ENCODE results near the gene CCRL2. TPM values are rescaled to one million over a fixed set of nuclear protein-coding genes. Genes with fewer than 3 reads are reported as not detected.

Gene CCRL2
- total and polyA plus RNA-seq, 2 of the 4 experiments (the other 2 are of a cell fraction) = 0.29 to 0.36 TPM

GRCh38 chr3:46453526-46454208, 46.6 kb downstream of the CCRL2 start:
- H2BK120ac ChIP-seq (ENCODE audit: low read depth, low read length) = no peak overlapping the region
- no peak overlapping the region for H3K27ac ChIP-seq (ENCODE audit: insufficient read depth, low read length)
- no peaks in the 10 kb centered on the region for H3K9me1 ChIP-seq (ENCODE audit: insufficient read depth, low read length)
- no peak overlapping the region for H2BK15ac ChIP-seq (ENCODE audit: low read depth, low read length)
- no peak overlapping the region for H2BK20ac ChIP-seq (ENCODE audit: low read depth, low read length)
- H3K23ac ChIP-seq (ENCODE audit: low read depth, low read length) = no peak overlapping the region
- no peak overlapping the region for H2BK5ac ChIP-seq (ENCODE audit: low read depth, low read length, poor library complexity, severe bottlenecking)
- no peak overlapping the region for H3K4ac ChIP-seq (ENCODE audit: low read depth, low read length)
- H2AK5ac ChIP-seq (ENCODE audit: low read depth, low read length) = no peak overlapping the region
- no peaks in the 10 kb centered on the region for H3K79me1 ChIP-seq (ENCODE audit: low read depth in 1 of 2, low read length in 2 of 2)
- in situ Hi-C loops (cut with MboI; ENCODE audit: low sequenced_read_pairs) = no loop called here
- ATAC-seq (ENCODE audit: low read depth) = no peak
- intact Hi-C loops (cut with micrococcal nuclease) = no loop called here
- H2AK9ac ChIP-seq (replicated peaks; ENCODE audit: low read depth, low read length, poor library complexity) = no peak overlapping the region
- BruUV-seq (replicated peaks) = no TSS peak
- H4K5ac ChIP-seq (ENCODE audit: low read depth, low read length) = no peak overlapping the region
- H3K9me3 ChIP-seq (ENCODE audit: control insufficient read depth, insufficient read depth, low read length) = no peaks in the 10 kb centered on the region
- POLR2A ChIA-PET (ENCODE audit: unreplicated experiment) = no interaction called here
- no peaks in the 10 kb centered on the region for H3K36me3 ChIP-seq (ENCODE audit: control insufficient read depth, insufficient read depth, low read length)
- DNase-seq = no peak
- H3K14ac ChIP-seq (replicated peaks; ENCODE audit: low read depth, low read length) = no peak overlapping the region
- H4K20me1 ChIP-seq (ENCODE audit: insufficient read depth, low read length) = no peaks in the 10 kb centered on the region
- H2AFZ ChIP-seq (replicated peaks; ENCODE audit: low read length, poor library complexity) = no peak overlapping the region
- H3K18ac ChIP-seq (ENCODE audit: low read depth, low read length) = no peak overlapping the region
- H4K8ac ChIP-seq (ENCODE audit: low read depth in 2 of 2, low read length in 2 of 2) = no peak overlapping the region
- peaks cover 52% of the 10 kb centered on the region for H3K27me3 ChIP-seq (ENCODE audit: control insufficient read depth, insufficient read depth, low read length)
- H3K4me3 ChIP-seq (ENCODE audit: insufficient read depth, low read depth, low read length) = no peak overlapping the region
- dilution Hi-C loops (cut with HindIII; ENCODE audit: low sequenced_read_pairs, unreplicated experiment) = no loop called here
- H3K4me1 ChIP-seq (ENCODE audit: control insufficient read depth, insufficient read depth, low read length) = no peaks in the 10 kb centered on the region
- TF ChIP-seq ELK1 (IDR thresholded peaks at IDR 0.05; ENCODE audit: borderline replicate concordance, low read depth, low read length) = no peak
- TF ChIP-seq NFE2L2 (IDR thresholded peaks at IDR 0.05; ENCODE audit: low read depth, low read length) = no peak
- TF ChIP-seq RAD21 (IDR thresholded peaks at IDR 0.05; ENCODE audit: low read length) = no peak
- no peak for TF ChIP-seq CHD1 (IDR thresholded peaks at IDR 0.05; ENCODE audit: low read depth, low read length)
- no peak for TF ChIP-seq BHLHE40 (IDR thresholded peaks at IDR 0.05; ENCODE audit: low read depth, low read length)
- TF ChIP-seq RCOR1 (IDR thresholded peaks at IDR 0.05; ENCODE audit: insufficient replicate concordance, low read length) = no peak
- TF ChIP-seq FOS (IDR thresholded peaks at IDR 0.05; ENCODE audit: low read depth, low read length) = no peak
- no peak for TF ChIP-seq CTCF (conservative IDR thresholded peaks at IDR 0.05; ENCODE audit: low read depth, low read length)
- no peak for TF ChIP-seq MXI1 (IDR thresholded peaks at IDR 0.05; ENCODE audit: borderline replicate concordance, low read depth, low read length)
- TF ChIP-seq POLR2A (IDR thresholded peaks at IDR 0.05; ENCODE audit: low read depth, low read length) = no peak
- TF ChIP-seq CEBPB (IDR thresholded peaks at IDR 0.05; ENCODE audit: low read depth, low read length) = no peak
- no peak overlapping the region for H4K91ac ChIP-seq (ENCODE audit: insufficient read depth, low read depth, low read length)
- WGBS, 2 experiments (ENCODE audit: extremely low coverage in 2 of 2, insufficient read length in 1 of 2) = 100% methylated on average over 1 of the region's 7 CpGs; no CpG with 5 or more reads in 1 of the 2 experiments
- no peak overlapping the region for H3K56ac ChIP-seq (ENCODE audit: extremely low read depth, insufficient read depth, low read length)
- CTCF ChIA-PET = no interaction called here
- H3K9ac ChIP-seq (ENCODE audit: low read depth, low read length) = no peak overlapping the region
- no peak overlapping the region for H3K4me2 ChIP-seq (ENCODE audit: low read depth, low read length)
